Lower leg skin (tissue), 3 donors: Measurements from ENCODE around the gene SYNPO2.

Source experiments
- CTCF ChIP-seq, 3 donors: fragments of 450-650 bp; IDR thresholded peaks; one replicate each; pipeline ENCODE4 v1.5.1; 2016; ENCODE audit warnings: antibody characterized with exemption in 3 of 3, mild to moderate bottlenecking in 3 of 3, moderate library complexity in 2 of 3
- POLR2A ChIP-seq, 2 donors: fragments of 450-650 bp; IDR thresholded peaks; one replicate each; pipeline ENCODE4 v1.6.1; 2016 to 2017; ENCODE audit warnings: antibody characterized with exemption in 2 of 2, mild to moderate bottlenecking in 1 of 2, moderate library complexity in 1 of 2

- TF ChIP-seq CTCF (IDR thresholded peaks at IDR 0.05) (no peak), POLR2A (IDR thresholded peaks at IDR 0.05) (no peak)
These were observed 50.6 kb downstream of the SYNPO2 start for GRCh38 chr4:118939169-118939783.
